Kidney epithelial cell (primary cell): ENCODE results near the gene AVP. TPM values are rescaled to one million over a fixed set of nuclear protein-coding genes. Genes with fewer than 3 reads are reported as not detected.
"Not testable (repeated sequence)": the region's sequence is repeated elsewhere in the genome, so short reads cannot be mapped to it uniquely, and the experiment has no call there.

Source experiments
- DNase-seq: peaks from one replicate; pipeline ENCODE4 v3.0.0-alpha.2; 2010; ENCODE audit warnings: low read depth
- H3K27me3 ChIP-seq: 2 replicates; pipeline ENCODE4 v1.6.0; 2011; ENCODE audit warnings: low read length; ENCODE audit not compliant: control insufficient read depth, insufficient read depth
- H3K36me3 ChIP-seq: 2 replicates; pipeline ENCODE4 v1.5.1; 2011; ENCODE audit warnings: low read length; ENCODE audit not compliant: control insufficient read depth, insufficient read depth
- H3K4me3 ChIP-seq: 2 replicates; pipeline ENCODE4 v1.5.1; 2011; ENCODE audit warnings: low read depth, mild to moderate bottlenecking, control low read depth, low read length
- CTCF ChIP-seq: IDR thresholded peaks from 2 replicates; pipeline ENCODE4 v1.5.1; 2011; ENCODE audit warnings: mild to moderate bottlenecking, moderate library complexity, low read length, control low read depth, inconsistent platforms; ENCODE audit not compliant: insufficient read depth, poor library complexity, severe bottlenecking
- total RNA-seq: library from RNA; depleted of rRNA; stranded (reverse); fragments of >200 nt; gene quantifications from 2 replicates; pipeline ENCODE4 v1.2.3, GENCODE V29; 2015

Gene AVP
- total RNA-seq, 1 donor from 2014 or later: not detected

- DNase-seq: no peak
- no peak for TF ChIP-seq CTCF
- Histone ChIP-seq H3K36me3 (no peaks in the 10 kb centered on the region), H3K27me3 (peaks cover 44% of the 10 kb centered on the region), H3K4me3 (no peak overlapping the region)
Measured at GRCh38 chr20:3082306-3082951, 2.1 kb downstream of the AVP start.

GRCh38 chr20:3081641-3082040, 2.9 kb downstream of the AVP start:
- no peak overlapping the region for H3K4me3 ChIP-seq
- H3K36me3 ChIP-seq: no peaks in the 10 kb centered on the region
- no peak for DNase-seq
- TF ChIP-seq CTCF: no peak
- H3K27me3 ChIP-seq: peaks cover 44% of the 10 kb centered on the region

GRCh38 chr20:3080939-3081388, 3.6 kb downstream of the AVP start:
- TF ChIP-seq CTCF: no peak
- no peak for DNase-seq
- Histone ChIP-seq H3K4me3 (no peak overlapping the region), H3K36me3 (no peaks in the 10 kb centered on the region), H3K27me3 (peaks cover 44% of the 10 kb centered on the region)

- DNase-seq: no peak
- TF ChIP-seq CTCF: no peak
- H3K4me3 ChIP-seq: no peak overlapping the region
- peaks cover 22% of the 10 kb centered on the region for H3K27me3 ChIP-seq
- H3K36me3 ChIP-seq: no peaks in the 10 kb centered on the region
Measured at GRCh38 chr20:3077618-3078134, 6.8 kb downstream of the AVP start.

GRCh38 chr20:3075315-3075714, 9.2 kb downstream of the AVP start:
- H3K27me3 ChIP-seq: peaks cover 17% of the 10 kb centered on the region
- not testable (repeated sequence) for H3K4me3 ChIP-seq, DNase-seq, H3K36me3 ChIP-seq

GRCh38 chr20:3074812-3075211, 9.7 kb downstream of the AVP start:
- TF ChIP-seq CTCF: no peak
- no peak for DNase-seq
- H3K4me3 ChIP-seq: no peak overlapping the region
- H3K36me3 ChIP-seq: no peaks in the 10 kb centered on the region
- peaks cover 17% of the 10 kb centered on the region for H3K27me3 ChIP-seq

GRCh38 chr20:3073251-3073643, 11.3 kb downstream of the AVP start:
- peaks cover 17% of the 10 kb centered on the region for H3K27me3 ChIP-seq
- H3K4me3 ChIP-seq, H3K36me3 ChIP-seq, DNase-seq: not testable (repeated sequence)
